ENCODE measurements around the gene NEDD9.
A peak's percentile ranks its signal among the peaks of the same experiment; 100 is the strongest.

Gene NEDD9

DNA sequence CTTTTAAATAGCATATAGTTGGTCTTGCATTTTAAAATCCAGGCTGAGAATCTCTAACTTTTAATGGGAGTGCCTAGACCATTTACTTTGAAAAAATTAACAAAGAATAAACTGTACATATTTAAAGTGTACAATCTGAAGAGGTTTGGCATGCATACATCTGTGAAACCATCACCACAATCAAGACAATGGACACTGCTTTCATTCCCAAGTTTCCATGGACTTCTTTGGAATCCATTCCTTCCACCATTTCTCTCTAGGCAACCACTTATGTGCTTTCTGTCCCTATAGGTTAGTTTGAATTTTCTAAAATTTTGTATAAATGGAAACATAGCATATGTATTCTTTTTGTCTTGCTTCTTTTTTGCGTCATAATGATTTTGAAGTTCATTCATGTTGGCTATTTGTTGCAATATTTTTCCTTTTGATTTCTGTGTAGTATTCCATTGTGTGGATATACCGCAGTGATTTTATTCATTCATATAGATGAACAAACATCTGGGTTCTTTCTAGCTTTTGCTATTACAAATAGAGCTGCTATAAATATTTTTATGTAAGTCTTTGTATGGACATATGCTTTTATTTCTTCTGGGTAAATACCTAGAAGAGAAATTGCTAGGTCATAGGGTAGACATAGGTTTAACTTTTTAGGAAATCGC, 50.9 kb downstream of the NEDD9 start:
- DNase-seq (ENCODE audit: low read depth in 3 of 3): no peak

GRCh38 chr6:11179419-11180202, 52.9 kb downstream of the NEDD9 start:
- DNase-seq (ENCODE audit: low read depth in 3 of 3): no peak

GRCh38 chr6:11179088-11179418, 53.4 kb downstream of the NEDD9 start:
- no peak for DNase-seq (ENCODE audit: low read depth in 3 of 3)

- DNase-seq (ENCODE audit: low read depth in 3 of 3): no peak
These were observed 55.2 kb downstream of the NEDD9 start for GRCh38 chr6:11177271-11177670.

DNA sequence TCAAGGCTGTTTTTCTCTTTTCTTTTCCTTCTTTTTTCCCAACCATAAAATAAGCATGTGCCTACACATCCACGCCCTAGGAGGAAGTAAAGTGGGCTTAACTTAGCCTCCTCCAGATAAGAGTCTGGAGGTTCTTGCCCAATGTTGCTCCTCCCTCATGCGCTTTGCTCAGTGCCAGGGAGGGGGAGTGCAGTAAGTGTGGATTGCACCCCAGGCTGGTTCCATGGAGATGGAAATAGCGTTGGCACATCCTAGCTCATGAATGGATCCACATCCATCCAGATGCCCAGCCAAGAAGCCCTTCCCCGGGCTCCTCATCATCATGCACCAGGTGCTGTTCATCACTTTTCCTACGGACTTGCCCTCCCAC, 58.2 kb downstream of the NEDD9 start:
- DNase-seq (ENCODE audit: low read depth in 3 of 3): no peak

- DNase-seq (ENCODE audit: low read depth in 3 of 3): peak; percentile 47 to 71 (median 66)
These were observed 59.8 kb downstream of the NEDD9 start for GRCh38 chr6:11172501-11173327.

DNA sequence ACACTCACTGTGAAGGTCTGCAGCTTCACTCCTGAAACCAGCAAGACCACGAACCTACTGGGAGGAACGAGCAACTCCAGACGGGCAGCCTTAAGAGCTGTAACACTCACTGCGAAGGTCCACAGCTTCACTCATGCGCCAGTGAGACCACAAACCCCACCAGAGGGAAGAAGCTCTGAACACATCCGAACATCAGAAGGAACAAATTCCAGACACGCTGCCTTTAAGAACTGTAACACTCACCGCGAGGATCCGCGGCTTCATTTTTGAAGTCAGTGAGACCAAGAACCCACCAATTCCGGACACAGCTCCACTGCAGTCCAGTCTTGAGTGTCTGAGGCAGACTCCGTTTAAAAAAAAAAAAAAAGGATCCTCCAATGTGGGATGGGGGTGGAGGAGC, 60.5 kb downstream of the NEDD9 start:
- DNase-seq (ENCODE audit: low read depth in 3 of 3): no peak

GRCh38 chr6:11168091-11168635, 64.3 kb downstream of the NEDD9 start:
- DNase-seq (ENCODE audit: low read depth in 3 of 3): no peak

GRCh38 chr6:11166948-11167347, 65.5 kb downstream of the NEDD9 start:
- DNase-seq (ENCODE audit: low read depth in 3 of 3): no peak

DNA sequence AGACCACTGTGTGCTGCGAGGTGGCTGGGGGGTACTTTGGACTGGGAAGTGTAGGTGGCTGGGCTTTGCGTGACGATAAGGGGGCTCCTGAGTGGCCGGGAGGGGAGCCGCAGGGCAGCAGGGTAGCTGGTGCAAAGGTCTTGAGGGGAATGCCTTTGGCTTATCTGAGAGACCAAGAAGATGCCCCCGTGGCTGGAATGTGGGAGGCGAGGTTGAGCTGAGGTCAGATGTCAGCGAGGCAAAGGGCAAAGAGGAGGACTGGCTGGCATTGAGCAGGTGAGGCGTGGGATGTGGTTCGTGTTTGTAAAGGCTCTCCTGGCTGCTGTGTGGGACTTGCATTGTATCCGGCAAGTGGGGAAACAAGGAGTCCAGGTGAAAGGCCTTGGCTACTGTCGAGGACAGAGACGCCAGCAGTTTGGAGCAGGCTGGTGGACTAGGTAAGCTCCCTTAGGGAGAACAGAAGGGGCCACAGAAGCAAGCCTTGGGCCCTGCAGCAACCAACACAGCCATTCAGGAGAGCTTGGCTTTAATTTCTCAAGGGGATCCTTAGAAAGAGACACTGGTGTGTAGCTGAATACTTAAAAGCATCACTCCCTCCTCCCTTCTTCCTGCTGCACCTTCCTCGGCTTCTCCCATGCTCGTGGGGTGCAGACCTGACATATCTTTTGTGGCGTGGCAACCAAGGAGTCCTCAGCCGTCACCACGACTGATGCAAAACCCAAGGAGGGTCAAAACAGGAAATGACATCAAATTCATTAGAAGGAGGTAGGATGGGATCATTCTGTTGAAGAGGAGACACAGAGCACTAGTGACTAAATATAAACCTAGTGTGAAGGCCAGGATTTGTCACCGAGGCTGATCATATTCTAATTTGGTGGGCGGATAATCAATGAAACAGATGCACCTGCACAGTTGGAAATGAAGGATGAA, 67.5 kb downstream of the NEDD9 start:
- no peak for DNase-seq (ENCODE audit: low read depth in 3 of 3)

GRCh38 chr6:11163932-11164331, 68.5 kb downstream of the NEDD9 start:
- no peak for DNase-seq (ENCODE audit: low read depth in 3 of 3)

DNA sequence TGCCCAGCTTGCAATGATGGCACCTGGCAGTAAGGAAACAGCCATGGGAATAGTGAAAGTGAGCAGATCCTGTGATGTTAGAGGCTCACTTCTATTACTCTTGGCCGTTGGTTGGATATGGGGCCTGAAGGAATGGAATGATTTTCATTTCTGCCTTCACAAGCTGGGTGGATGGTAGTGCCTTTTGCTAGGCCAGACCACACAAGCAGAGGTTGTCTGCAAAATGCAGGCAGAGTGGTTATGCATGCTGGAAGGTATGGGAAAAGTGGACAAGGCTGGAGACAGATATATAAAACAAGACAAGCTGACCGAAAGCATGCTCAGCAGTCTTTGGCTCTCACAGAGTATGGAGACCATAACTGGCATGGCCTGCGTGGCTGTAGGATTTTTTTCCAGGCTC, 70.2 kb downstream of the NEDD9 start:
- no peak for DNase-seq (ENCODE audit: low read depth in 3 of 3)

GRCh38 chr6:11161031-11161956, 71.2 kb downstream of the NEDD9 start:
- DNase-seq (ENCODE audit: low read depth in 3 of 3): no peak

GRCh38 chr6:11160199-11160598, 72.3 kb downstream of the NEDD9 start:
- DNase-seq (ENCODE audit: low read depth in 3 of 3): no peak

- no peak for DNase-seq (ENCODE audit: low read depth in 3 of 3)
These were observed 76.9 kb downstream of the NEDD9 start for GRCh38 chr6:11155589-11155988.

GRCh38 chr6:11153447-11153846, 79.0 kb downstream of the NEDD9 start:
- DNase-seq (ENCODE audit: low read depth in 3 of 3): no peak

- no peak for DNase-seq (ENCODE audit: low read depth in 3 of 3)
These were observed 79.9 kb downstream of the NEDD9 start for GRCh38 chr6:11152581-11152980.

DNA sequence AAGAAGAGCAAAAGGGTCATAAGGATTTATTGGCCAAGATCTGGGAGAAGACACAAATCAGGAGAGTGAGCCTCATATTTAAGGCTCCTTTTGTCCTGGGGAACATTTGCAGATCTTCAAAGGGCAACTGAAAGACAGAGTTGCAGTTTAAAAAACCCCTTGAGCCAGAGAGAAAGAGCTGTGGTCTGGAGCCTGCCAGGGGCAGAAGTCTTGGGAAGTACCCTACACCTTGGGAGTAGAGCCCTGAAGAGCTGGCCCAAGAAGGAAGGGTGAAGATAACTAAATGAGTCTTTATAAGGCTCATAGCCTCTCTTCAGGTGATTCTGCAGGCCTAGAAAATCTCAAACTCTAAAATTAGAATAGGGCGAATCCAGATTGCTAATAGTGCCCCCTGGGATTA, 81.0 kb downstream of the NEDD9 start:
- no peak for DNase-seq (ENCODE audit: low read depth in 3 of 3)

GRCh38 chr6:11149551-11149950, 82.9 kb downstream of the NEDD9 start:
- no peak for DNase-seq (ENCODE audit: low read depth in 3 of 3)

- no peak for DNase-seq (ENCODE audit: low read depth in 3 of 3)
These were observed 86.2 kb downstream of the NEDD9 start for GRCh38 chr6:11146117-11146826.

Measured in stimulated activated CD4-positive, alpha-beta T cell treated with anti-CD3 and anti-CD28 coated beads, TNF-alpha, amount 100 ng/mL, for 4 hours (primary cell).